Upper lobe of left lung (tissue), 6 donors: Measurements from ENCODE around the gene PTGER2. TPM values are rescaled to one million over a fixed set of nuclear protein-coding genes. Genes with fewer than 3 reads are reported as not detected.

Source experiments
- ATAC-seq, 2 donors: fragments of 200-7000 bp; cut with Tn5 transposase; one replicate each; pipeline ENCODE4 v1.9.1; 2022; ENCODE audit warnings: mild to moderate bottlenecking in 2 of 2, moderate library complexity in 2 of 2; ENCODE audit not compliant: low FRiP score in 2 of 2
- DNase-seq, 2 donors: peaks; one replicate each; pipeline ENCODE4 v3.0.0-alpha.2; 2019 to 2020
- H3K27ac ChIP-seq, 4 donors: fragments of 200-600 bp; sonication (generic); one replicate each; pipeline ENCODE4 v1.5.1; 2016 to 2019
- H3K27me3 ChIP-seq, 4 donors: fragments of 200-600 bp; sonication (generic); one replicate each; pipeline ENCODE4 v1.5.1; 2017 to 2019
- H3K36me3 ChIP-seq, 4 donors: fragments of 200-600 bp; sonication (generic); one replicate each; pipeline ENCODE4 v1.5.1; 2016 to 2019
- H3K4me1 ChIP-seq, 4 donors: fragments of 200-600 bp; sonication (generic); one replicate each; pipeline ENCODE4 v1.5.1; 2018 to 2019
- H3K4me3 ChIP-seq, 4 donors: fragments of 200-600 bp; sonication (generic); one replicate each; pipeline ENCODE4 v1.5.1; 2017 to 2019; ENCODE audit warnings: mild to moderate bottlenecking in 2 of 4, moderate library complexity in 1 of 4
- H3K9me3 ChIP-seq, 4 donors: fragments of 200-600 bp; sonication (generic); one replicate each; pipeline ENCODE4 v1.5.1; 2018 to 2019
- CTCF ChIP-seq, 6 experiments: fragments of 450-650 bp in 4 of 6; fragments of 200-600 bp in 2 of 6; sonication (generic) in 2 of 6; IDR thresholded peaks; one replicate each; pipeline ENCODE4 v1.5.1; 2016 to 2019; ENCODE audit warnings: antibody characterized with exemption in 6 of 6
- EP300 ChIP-seq, 4 donors: sonication (generic); formaldehyde crosslinking; IDR thresholded peaks; one replicate each; pipeline ENCODE4 v1.5.1; 2017; ENCODE audit warnings: antibody characterized with exemption in 4 of 4, control low read depth in 2 of 4
- POLR2A ChIP-seq, 4 donors: fragments of 450-650 bp; IDR thresholded peaks; one replicate each; pipeline ENCODE4 v1.5.1; 2016 to 2017; ENCODE audit warnings: antibody characterized with exemption in 4 of 4, mild to moderate bottlenecking in 2 of 4
- POLR2AphosphoS5 ChIP-seq, 2 donors: sonication (generic); formaldehyde crosslinking; IDR thresholded peaks; one replicate each; pipeline ENCODE4 v1.5.1; 2017; ENCODE audit warnings: antibody characterized with exemption in 2 of 2
- WGBS, 2 donors: methylation state at CpG; one replicate each; pipeline ENCODE4 v1.1.5; 2017 to 2018; 5-methylcytosine and 5-hydroxymethylcytosine counted together
- total RNA-seq, 6 donors: library from RNA; depleted of rRNA in 4 of 6; stranded (reverse); fragments of >200 nt in 4 of 6; gene quantifications; one replicate each; pipeline versions ENCODE4 v1.1.0 to v1.2.1, GENCODE V29; 2016 to 2021
- donor health status: DM: no; HTN: no; CAD: no; lungs with moderate emphysema.
- donor health status: DM: no; HTN: yes; CAD: no; lungs with severe emphysema.

Gene PTGER2
- total RNA-seq, 6 donors from 2014 or later, result 1.6 to 10.5 (median 8.5) TPM

DNA sequence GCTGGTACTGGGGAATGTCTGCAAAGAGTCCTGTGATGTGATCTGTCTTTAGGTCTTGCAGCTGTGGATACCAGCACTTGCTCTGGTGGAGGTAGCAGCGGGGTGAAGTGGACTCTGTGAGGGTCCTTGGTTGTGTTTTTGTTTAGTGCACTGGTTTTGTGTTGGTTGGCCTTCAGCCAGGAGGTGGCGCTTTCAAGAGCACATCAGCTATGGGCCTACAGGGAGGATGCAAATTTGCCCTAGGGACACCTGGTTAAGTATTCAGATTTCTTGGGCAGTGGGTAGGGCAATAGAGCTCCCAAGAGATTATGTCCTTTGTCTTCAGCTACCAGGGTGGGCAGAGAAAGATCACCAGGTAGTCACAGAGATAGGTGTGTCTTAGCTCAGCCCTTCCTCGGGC, 63.8 kb downstream of the PTGER2 start:
- 89 to 100% methylated on average over 1 to 2 of the region's 3 CpGs for WGBS, 2 donors
- no peaks in the 10 kb centered on the region for H3K9me3 ChIP-seq
- DNase-seq, result no peak
- H3K27me3 ChIP-seq, result no peaks in the 10 kb centered on the region
- no peaks in the 10 kb centered on the region for H3K36me3 ChIP-seq
- H3K4me3 ChIP-seq, result no peak overlapping the region
- no peak overlapping the region for H3K27ac ChIP-seq
- ATAC-seq, result no peak
- no peaks in the 10 kb centered on the region for H3K4me1 ChIP-seq
- TF ChIP-seq EP300 (IDR thresholded peaks at IDR 0.05), result no peak
- TF ChIP-seq CTCF (IDR thresholded peaks at IDR 0.05), result no peak
- TF ChIP-seq POLR2AphosphoS5 (IDR thresholded peaks at IDR 0.05), result no peak
- no peak for TF ChIP-seq POLR2A (IDR thresholded peaks at IDR 0.05)

Other genes starting within 250 kb of the PTGER2 start
- 10 to 100 TPM in 2 of 6 donors, 1 to 10 TPM in 4; 4.9 to 33.5 (median 8.3) TPM for gene NID2, start 245.3 kb upstream of the PTGER2 start, total RNA-seq
- 1 to 10 TPM; 1.0 to 3.0 (median 1.7) TPM for gene PTGDR, start 46.6 kb upstream of the PTGER2 start, total RNA-seq
- 10 to 100 TPM in 2 of 6 donors, 1 to 10 TPM in 4; 4.2 to 13.3 (median 8.0) TPM for gene TXNDC16, start 238.2 kb downstream of the PTGER2 start, total RNA-seq
- gene GPR137C, start 238.5 kb downstream of the PTGER2 start, total RNA-seq, result 1 to 10 TPM in 1 of 6 donors, under 1 TPM in 3, not detected in 2; 0.43 to 1.0 (median 0.63) TPM